CD4-positive, alpha-beta T cell treated with Interleukin-12 subunit alpha and Interleukin-12 subunit beta, for 1 hour (primary cell): ENCODE data around the gene RPA3.
A peak's percentile ranks its signal among the peaks of the same experiment; 100 is the strongest.

Source experiments
- DNase-seq: peaks from one replicate; pipeline ENCODE4 v3.0.0-alpha.2; 2020

Gene RPA3

DNA sequence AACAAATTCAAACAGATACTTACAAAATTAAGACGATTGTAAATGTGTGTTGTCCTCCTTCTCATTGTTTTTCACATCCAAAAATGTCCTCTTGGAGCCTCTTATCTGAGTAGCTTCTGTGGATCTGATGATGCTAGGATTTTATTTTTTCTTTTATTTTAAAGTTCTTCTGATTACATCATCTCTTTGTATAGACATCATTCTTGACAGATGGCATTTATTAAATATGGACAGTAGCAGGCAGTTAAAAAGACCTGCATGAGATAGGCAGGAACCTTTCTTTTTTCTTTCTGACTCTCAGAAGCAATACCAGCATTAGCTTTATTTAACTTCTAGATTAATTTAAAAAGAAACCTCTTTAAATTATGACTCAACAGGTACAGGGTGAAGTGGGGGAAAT is at the start of gene RPA3:
Gene RPA3 (minus strand): TSS at position 116 of the 400 bp plus-strand sequence. CDS start 78,189 bp downstream, outside the sequence.
- no peak for DNase-seq

DNA sequence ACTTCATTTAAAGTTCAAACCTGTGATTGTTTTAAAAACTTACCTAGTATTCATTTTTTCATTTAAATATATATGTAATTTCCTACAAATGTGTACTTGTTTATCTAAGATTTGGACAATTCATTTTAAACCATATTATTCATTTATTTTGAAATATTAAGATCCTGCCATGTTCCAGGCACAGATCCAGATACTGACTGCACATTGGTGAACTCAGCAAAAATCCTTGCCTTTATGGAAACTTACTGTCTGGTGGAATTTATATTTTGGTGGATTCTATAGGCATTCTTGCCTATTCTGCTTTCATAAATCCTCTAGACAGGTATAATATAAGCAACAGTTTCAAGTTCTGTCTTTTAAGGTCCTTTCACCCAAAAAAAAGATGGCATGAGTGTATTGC is 48.3 kb upstream of the RPA3 start:
- no peak for DNase-seq

DNA sequence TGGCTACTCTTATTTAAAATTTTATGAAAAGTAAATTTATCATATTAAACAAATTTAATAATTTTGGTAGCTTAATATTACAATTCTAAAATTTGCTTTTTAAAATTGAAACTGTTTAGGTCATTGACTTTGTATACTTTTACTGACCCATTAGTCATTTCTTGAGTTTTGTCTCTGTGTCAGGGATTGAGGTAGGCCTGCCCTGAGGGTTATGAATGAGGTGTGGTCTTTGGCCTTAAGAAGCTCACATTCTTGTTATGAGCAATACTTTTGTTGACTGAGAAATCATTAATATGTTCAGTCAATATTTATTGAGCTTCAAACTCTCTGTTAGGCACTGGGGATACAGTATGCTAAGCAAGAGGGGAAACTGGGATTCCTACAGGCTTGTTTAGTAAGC is 47.0 kb upstream of the RPA3 start:
- no peak for DNase-seq

DNA sequence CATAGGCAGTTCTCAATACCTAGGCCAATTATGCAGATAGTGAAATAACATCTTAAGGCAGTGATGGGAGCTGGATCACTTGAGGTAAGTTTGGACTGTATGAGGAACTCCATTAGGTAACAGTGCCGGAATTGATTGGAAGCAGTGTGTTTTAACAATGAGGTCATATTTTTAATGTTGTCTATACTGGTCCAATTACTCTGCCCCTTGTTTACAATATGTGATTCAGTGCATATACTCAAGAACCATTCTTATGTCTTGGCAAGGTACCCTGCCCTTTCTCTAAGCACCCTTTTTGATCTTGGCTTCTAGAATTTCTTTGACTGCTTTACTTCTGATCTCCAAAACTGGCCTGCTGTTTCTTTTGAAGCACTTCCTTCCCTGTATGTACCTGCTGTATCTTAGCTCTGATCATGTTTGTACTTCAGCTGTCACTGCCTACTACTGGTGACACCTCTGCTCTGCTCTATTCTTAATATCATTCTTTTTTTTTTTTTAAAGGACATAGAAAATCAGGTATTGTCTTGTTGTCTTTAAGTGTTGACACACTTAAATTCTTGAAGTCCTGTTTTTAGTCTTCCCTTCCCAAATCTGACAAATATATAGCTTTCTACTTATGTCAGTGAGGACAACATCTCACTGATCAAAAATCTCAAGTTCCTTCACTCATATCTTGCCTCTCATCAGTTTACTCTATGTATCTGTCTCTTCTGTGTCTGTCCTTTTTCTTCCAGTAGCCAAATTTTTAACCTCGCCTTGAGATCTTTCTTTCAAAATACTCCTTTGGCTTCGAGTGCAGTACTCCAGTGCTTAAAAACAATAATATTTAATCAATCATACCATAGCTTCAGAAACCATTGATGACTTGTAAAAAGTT is 46.4 kb upstream of the RPA3 start:
- DNase-seq: peak; percentile 44

DNA sequence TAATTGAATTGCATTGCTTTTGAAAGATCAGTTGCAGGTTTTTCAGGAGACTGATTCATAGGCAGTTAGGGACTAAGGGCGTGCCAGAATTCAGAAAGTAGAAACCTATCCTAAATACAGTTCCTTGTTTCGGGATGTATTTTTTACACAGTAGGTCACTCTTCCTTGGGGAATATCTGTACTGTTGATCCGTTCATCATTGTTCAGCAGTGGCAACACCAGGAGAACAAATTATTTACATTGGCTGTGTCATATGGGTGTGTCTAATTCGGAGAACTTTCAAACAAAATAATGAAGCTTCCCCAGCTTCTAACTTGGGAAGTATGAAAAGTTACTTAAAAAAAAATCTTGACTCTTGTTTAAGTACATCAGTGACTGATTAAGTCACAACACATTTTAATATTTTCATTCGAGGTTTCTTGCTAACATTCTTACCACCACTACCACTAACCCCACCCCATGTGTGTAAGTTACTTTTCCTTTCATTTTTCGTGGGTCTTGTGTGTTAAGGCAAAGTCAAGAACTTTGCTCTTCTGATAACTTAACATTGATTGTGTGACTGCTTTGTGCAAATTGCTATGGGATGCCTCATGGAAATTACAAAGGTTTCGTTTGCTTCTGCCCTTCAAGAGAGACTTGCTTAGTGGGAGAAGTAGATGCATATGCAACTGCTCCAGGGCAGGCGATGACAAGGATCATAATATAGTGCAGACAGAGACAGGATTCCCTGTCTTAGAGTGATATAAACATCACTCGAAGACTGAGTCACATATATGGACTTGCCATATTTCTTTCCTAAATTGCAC is 43.8 kb upstream of the RPA3 start:
- DNase-seq: peak; percentile 57

DNA sequence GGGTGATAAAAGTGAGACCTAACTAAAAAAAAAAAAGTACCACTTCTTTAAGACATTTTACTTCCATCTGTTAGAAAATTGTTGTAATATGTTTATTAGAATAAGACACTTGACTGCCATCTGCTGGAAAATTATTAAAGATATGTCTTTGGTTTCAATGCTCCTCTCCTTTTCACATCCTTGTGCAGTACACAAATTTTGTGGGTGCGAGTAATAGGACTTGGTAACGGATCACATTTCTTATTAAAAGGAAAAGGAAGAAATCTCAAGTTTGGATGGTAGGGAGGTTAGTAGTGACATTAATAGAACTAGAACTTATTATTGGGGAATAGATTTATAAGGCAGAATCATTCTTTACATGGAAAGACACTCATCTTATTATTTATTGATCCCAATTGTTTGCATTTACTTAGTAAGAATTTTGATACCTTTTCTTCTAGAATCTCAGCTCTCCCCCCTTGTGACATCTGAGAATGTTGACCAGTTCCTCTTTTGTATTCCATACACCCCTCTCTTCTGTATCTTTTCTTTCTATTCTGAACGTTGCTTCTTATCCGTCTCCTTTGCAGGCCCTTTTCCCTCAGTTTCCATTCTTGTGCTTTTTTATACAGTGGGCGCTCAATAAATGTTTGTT is 43.0 kb upstream of the RPA3 start:
- peak; percentile 61 for DNase-seq

DNA sequence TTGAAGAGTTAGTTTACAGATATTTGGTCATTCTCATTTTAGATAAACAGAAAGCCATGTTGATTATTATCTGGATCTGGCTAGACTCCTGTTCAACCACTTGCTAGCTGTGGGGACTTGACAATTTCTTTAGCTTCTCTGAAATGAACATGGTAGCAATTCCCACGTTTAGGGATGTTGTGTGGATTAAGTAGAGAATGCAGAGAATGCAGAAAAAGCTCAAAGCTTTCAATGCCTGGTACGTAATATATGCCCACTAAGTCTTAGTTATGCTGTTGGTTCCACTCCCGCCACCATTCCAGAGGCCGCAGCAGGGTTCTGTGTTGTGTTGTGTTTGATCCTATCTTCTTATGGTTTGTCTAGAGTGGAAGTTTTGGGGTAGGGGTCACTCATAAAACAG is 39.2 kb upstream of the RPA3 start:
- no peak for DNase-seq

DNA sequence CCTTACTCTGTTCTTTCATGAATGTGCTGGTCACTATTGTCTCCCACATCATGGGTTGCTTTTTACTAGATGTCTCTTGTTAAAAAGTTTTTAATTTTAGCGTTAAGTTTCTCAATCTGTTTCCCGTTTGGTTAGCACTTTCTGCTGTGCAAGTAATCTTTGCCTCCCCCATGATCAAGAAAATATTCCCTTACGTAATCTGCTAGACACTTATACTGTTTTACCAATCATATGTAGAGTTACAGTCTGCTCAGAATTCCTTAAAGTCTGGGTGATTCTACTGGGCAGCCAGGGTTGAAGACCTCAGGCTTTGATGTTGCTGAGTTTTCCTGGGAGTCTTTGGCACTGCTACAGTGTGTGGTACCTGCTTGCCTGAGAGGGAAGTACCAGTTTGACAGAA is 38.2 kb upstream of the RPA3 start:
- no peak for DNase-seq

DNA sequence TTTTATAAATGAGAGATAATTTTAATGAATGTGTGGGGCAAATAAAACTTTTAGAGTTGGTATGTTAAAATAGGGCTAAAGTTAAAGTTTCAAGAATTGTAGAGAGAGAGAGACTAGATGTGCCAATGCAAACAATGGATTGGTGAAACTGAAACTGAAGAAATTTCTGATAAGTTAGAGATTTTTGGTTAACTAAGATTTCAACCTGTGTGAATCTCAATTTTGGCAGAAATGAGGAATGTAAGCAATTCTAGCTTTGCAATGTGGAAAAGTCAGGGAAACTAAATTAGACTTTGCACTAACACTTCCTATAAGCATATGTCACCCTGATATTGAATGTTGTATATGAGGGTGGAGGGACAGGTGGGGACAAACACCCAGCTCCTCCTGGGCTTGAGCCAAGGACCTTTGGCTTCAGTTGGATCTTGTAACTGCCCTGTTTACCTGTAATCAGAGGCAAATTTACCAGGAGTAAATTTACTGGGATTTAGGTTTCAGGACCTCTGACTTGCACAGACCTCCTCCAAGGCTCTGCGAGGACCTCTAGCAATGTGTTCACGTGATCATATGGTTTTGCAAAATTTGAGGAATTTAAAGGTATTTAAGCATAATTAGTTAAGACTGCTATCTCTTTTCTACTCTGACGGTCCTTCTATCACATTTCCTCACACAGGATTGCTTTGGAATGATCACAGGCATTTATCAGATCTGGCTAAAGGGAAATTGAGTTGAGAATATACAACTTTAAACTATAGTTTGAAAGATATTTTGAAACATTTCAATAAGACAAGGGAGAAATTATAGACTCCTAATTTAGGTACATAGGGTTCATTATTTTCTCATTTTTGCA is 33.1 kb upstream of the RPA3 start:
- DNase-seq: no peak

DNA sequence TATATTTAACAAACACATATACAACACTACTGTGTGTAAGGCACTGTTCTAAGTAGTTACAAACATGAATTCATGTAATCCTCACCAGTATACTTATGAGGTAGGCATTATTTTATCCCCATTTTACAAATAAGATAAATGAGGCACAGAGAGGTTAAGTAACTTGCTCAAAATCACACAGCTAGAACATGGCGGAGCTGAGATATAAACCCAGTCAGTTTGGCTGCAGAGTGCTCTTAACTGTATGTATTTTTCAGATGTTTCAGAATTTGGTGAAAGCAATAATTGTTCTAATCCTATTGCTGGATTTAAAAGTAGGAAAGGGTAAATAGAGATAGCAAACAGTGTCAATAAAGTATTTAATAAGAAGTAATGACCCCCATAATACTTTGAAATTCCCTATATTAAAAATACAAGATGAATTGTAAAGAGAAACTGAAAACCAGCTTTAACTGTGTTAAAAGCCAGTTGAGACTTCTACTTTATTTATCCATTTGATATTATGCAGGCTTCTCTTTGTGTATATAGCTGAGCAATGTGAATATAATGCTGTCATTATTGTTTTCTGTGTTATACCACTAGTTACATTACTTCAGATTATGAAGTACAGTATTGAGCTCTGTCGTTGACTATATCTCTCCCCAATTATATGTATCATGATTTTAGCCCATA is 32.3 kb upstream of the RPA3 start:
- no peak for DNase-seq

DNA sequence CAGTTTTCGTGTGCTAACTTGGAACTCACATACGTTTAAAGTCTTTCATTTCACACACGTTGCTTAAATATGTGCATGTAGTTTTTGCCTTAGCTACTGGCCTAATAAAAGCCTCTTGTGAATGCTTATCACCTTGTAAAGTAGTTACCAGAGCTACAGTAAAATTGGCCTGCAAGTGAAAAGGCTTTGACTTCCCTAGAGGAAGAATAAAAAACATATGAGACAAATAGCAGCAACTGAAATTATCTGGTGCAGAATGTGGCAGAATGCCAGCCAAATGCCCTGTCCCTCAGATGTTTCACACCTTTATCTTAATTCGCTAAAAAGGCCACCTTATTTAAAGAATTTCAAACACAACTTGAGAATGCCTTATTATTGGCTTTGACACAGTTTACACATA is 28.1 kb upstream of the RPA3 start:
- no peak for DNase-seq

DNA sequence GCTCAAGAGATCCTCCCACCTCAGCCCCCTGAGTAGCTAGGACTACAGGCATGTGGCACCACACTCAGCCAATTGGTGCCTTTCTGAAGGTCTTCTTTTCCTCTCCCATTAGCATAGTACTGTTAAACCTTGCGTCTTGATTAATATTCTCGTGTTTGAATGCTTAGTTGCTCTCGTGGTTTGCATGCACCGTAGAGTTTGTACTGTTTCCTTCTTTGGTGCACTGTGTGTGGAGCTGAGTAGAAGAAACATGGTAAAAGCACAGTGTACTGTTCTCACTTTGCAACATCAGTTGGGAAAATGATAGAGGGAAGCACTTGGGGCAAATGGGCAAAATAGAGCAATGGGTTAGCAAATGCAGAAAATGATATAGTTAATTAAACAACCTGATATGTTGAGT is 27.6 kb upstream of the RPA3 start:
- DNase-seq: no peak

DNA sequence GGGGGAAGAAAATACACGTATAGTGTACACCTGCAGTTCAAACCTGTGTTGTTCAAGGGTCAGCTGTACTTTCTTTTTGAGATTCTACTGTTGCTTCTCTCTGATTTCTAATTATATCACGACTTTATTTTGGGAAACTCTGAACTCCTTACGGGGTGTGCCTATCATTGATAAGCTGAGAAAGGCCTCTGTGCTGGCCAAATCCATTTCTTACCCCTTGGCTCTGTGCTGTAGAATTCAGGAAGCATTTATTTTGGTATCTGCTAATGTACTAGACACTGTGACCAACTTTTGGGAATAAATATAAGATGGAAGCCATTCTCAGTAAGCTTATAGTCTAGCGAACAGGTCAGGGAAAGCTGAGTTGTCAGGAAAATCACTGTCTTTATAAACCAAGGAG is 26.9 kb upstream of the RPA3 start:
- DNase-seq: no peak

DNA sequence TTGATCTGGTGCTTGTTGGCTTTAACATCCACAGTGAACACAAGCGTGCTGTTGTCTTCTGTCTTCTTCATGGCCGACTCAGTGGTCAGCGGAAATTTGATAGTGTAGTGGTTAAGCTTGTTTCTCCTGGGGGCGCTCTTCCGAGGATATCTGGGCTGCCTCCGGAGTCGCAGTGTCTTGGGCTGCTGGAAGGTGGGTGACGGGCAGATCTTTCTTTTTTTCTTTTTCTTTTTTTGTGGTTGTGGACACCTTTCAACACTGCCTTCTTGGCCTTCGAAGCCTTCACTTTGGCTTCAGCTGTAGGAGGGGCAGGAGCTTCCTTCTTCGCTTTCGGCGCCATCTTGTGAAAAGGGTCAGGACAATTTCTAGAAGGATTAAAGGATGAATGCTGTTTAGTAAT is 23.8 kb upstream of the RPA3 start:
- DNase-seq: no peak

DNA sequence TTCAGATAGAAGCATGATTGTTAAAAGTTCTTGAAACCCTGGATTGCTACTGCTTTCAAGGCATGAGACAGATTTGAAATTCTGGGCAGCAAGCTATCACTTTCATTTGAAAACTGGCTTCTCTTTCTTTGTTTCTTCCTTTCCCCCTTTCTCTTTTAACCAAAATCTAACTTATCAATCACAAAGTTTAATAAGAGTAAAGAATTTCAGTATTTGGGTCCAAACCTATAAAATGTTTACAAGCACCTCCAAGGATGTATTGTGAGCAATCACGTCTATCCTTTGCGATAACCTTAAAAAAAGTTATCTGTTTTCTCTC is 21.6 kb upstream of the RPA3 start:
- DNase-seq: no peak

DNA sequence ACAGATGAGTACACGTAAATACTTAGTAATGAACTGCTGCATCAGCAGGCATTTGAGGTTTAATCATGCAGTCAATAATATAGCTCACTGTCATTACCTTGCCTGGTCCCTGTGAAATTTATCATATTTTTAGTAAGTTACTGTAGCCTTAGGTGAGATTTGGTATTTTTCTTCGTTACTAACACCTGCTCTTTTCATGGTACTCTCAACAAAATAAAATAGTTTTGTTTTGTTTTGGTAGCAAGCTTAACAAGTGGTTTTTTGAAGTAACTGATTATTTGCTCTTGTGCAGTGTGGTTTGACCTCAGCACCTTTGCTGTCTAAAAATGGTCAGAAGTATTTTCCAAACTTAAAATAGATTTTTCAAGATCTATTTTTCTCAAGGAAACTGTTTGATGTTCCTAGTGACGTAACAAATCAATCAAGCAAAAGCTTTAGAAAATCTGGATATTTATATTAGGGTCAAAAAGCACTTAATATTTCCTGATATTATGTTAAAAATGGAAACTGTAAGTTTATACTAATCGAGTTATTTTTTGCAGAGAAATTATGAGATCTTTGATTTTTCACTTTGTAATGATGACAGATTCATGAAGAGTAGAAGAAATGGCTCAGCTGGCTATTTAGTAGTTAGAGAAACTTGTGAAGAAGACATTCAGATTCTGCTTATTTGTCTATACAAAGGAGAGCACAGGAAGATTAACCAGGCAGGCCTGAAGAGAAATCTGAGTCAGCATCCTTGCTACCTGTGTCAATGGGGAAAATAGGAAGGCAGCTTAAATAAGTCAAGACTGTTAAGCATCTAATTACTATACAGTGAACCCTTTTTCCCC is 21.0 kb upstream of the RPA3 start:
- DNase-seq: no peak

DNA sequence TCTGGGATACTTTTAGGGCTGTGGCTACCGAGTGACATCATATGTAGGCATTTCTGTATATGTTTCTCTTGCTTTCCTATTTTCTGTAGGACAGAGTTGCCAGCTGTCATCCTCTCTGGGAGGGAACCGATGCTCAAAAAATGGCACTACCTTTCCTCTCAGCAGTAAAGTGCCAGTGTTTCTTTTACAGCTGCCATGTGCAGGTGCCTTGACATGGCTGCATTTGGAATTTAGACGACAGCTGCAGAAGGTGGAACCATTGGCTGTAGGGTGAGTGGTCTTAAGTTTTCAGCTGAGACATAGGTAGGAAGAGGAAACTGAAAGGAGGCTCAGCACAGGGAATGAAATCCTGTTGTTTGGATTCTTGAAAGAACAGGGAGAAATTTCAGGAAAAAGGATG is 20.2 kb upstream of the RPA3 start:
- DNase-seq: no peak

DNA sequence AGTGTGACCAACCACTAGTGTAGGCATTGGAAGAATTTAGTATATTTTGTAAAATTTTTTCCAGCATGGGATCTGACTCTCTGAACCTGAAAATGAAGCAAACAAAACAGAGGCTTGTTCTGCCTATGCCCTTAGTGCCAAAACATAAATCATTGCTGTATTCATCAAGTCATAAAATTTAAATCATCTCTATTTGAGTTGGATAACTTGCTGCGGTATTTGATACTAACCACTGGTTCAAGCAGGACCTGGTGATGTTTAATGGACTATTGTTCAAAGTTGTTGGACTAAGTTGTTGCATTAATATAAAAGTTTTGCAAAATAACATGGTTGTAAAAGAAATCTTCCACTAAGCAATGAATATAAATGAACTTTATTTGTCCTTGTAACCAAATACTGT is 19.8 kb upstream of the RPA3 start:
- DNase-seq: no peak

DNA sequence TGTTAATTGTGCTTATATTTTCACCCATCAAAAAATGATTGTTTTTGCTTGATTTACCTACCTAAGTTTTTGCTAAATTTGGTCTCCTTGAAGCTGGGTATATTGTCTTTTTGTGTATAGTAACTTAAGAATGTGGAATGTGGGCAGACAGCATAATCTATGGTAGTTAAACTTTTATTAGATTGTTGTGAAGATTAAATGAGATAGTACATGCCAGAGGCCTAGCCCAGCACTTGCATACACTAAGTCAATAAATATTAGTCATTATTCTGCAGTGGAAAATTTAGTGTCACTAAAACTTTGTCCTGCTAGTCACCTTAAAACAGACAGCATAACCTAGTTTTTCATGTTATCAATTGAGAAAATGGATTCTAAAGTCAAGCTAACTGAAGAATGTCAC is 19.3 kb upstream of the RPA3 start:
- DNase-seq: no peak

DNA sequence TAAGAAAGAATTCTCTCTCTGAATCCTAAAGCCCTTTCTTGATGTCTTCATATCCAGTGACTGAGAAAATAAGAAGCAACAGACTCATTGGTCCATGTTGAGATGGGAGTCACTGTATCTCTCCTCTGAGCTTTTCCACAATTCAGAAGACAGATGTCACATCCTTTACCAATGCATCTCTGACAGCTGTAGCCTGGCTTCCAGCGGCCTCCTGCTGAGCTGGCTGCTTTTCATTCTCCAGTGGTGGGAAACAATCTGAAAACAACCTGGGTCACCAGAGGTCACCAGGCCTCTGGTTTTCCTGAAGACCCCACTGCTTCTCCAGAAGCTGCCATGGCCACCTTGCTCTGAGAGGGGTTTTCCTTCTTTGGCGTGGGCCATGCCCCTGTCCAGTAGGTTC is 18.3 kb upstream of the RPA3 start:
- DNase-seq: no peak

DNA sequence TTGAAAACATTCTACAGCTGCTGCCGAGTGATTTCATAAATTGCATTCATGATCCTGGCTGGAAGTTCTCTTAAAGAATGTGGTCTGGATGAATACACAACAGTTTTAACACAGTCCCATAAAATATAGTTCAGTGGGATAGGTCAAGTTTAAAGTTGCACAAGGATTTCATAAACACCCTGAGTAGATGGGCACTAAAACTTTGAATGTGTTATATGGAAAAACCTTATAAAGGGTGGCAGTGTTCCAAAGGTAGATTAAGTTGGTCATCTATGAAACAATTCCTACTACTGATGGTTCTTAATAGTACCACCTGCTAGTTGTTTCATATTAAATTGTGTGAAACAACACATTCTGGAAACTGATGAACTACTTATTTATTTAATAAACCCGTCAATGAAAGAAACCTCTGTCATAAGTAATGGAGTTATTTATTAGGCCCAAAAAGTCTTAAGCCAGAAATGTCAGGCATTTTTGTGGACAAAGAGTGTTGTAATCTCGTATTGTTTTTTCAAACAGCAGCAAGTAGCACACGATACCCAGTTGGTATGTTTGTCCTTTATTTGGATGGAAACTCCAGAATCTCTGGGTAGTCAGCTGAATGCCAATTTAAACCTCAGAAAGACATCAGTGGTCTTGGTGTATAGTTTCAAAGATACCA is 14.3 kb upstream of the RPA3 start:
- DNase-seq: no peak
